GM18861 (cell line): Measurements from ENCODE around the gene SLC2A14.
"Not testable (repeated sequence)": the region's sequence is repeated elsewhere in the genome, so short reads cannot be mapped to it uniquely, and the experiment has no call there.

ENCODE experiments used
- ATAC-seq: cut with Tn5 transposase; IDR thresholded peaks from one replicate; pipeline ENCODE4 v1.9.1; 2021; ENCODE audit not compliant: unreplicated experiment

Gene SLC2A14

GRCh38 chr12:7872566-7873319 lies at the start of gene SLC2A14:
Gene SLC2A14 (minus strand): TSS chr12:7872915. CDS start chr12:7869880, 3,035 bp downstream.
- no peak for ATAC-seq

DNA sequence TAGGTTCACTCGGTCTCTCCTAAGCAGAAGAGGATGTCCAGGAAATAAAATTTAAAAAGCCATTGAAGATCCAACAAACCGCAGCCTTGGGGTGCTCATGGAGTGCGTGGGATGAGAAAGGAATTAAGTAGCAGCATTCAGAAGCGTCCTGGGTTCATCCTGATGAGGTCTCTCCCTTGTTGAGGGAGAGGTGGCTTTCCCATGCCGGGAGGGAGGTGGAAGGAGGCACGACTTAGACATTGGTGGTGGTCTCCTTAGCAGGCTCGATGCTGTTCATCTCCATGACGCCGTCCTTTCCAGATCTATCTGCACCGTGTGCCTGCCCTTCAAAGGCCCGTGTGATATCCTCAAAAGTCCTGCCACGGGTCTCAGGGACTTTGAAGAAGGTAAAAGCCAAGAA lies 48.5 kb upstream of the SLC2A14 start:
- ATAC-seq, result not testable (repeated sequence)

DNA sequence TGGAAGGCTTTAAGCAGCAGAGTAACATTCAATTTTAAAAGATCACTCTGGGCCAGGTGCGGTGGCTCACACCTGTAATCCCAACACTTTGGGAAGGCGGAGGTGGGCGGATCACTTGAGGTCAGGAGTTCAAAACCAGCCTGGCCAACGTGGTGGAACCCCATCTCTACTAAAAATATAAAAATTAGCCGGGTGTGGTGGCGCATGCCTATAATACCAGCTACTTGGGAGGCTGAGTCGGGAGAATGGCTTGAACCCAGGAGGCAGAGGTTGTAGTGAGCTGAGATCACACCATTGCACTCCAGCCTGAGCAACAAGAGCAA lies 45.5 kb upstream of the SLC2A14 start:
- ATAC-seq, result not testable (repeated sequence)

DNA sequence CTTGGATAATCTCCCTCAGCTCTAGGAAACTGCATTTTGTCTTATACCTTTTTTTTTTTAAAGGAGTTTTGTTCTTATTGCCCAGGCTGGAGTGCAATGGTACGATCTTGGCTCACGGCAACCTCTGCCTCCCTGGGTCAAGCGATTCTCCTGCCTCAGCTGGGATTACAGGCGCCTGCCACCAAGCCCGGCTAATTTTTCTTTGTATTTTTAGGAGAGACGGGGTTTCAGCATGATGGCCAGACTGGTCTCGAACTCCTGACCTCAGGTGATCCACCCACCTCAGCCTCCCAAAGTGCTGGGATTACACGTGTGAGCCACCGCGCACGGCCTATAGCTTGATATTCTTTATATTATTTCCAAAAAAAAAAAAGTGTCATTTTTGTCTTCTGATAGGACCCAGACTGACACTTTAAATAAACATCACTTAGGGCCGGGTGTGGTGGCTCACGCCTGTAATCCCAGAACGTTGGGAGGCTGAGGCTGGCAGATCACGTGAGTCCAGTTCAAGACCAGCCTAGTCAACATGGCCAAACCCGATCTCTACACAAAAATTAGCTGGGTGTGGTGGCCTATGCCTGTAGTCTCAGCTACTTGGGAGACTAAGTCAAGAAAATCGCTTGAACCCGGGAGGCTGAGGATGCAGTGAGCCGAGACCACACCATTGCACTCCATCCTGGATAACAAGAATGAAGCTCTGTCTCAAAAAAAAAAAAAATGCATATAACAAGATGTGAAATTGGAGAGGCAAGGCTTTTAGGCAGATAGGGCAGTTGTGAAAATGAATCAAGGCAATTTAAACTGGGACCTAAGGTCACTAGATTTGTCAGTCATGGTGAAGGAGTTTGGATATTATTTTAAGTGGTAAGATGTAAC lies 44.9 kb upstream of the SLC2A14 start:
- no peak for ATAC-seq

DNA sequence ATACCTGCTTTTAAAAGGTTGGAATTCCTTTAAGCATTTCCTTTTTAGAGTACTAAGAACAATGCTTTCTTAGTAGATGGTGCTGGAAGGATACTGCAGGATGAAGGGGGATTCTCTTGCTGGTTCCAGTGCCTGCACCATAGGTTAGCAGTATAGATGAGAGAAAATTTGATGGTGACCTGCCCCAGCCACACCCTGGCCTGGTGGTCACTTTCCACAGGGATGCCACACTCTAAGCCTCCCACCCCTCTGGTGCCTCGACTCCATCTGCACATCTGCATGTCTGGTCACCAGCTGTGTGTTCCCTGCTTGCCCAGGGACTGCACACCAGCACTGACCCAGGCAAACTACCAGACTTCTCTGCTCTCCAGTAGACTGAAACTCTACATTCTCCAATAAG lies 44.2 kb upstream of the SLC2A14 start:
- ATAC-seq, result no peak

- ATAC-seq, result no peak
Measured at GRCh38 chr12:7915661-7916403, 43.1 kb upstream of the SLC2A14 start.

DNA sequence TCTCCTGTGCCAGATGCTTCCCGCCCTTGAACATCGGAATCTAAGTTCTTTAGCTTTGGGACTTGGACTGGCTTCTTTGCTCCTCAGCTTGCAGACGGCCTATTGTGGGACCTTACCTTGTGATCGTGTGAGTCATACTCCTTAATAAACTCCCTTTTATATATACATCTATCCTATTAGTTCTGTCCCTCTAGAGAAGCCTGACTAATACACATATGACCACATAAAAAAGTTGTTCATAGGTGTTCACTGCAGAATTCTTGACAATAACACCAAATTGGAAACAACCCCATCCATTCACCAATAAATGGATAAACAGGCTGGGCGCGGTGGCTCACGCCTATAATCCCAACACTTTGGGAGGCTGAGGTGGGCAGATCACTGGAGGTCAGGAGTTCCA lies 37.4 kb upstream of the SLC2A14 start:
- ATAC-seq, result not testable (repeated sequence)

- ATAC-seq, result no peak
Measured at GRCh38 chr12:7907009-7907408, 34.3 kb upstream of the SLC2A14 start.

DNA sequence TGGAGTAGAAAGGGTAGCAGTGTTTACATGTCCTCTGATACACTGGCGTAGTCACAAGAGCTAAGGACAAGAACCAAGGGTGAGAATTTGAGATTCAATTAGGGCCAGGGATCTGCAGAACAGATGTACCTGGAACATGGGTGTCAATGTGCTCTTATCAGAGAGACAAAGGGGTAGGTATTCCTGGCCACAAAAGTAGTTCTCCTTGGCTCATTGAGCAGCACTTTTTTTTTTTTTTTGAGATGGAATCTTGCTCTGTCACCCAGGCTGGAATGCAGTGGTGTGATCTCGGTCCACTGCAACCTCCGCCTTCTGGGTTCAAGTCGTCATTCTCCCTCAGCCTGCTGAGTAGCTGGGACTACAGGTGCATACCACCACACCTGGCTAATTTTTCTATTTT lies 33.6 kb upstream of the SLC2A14 start:
- ATAC-seq, result not testable (repeated sequence)

DNA sequence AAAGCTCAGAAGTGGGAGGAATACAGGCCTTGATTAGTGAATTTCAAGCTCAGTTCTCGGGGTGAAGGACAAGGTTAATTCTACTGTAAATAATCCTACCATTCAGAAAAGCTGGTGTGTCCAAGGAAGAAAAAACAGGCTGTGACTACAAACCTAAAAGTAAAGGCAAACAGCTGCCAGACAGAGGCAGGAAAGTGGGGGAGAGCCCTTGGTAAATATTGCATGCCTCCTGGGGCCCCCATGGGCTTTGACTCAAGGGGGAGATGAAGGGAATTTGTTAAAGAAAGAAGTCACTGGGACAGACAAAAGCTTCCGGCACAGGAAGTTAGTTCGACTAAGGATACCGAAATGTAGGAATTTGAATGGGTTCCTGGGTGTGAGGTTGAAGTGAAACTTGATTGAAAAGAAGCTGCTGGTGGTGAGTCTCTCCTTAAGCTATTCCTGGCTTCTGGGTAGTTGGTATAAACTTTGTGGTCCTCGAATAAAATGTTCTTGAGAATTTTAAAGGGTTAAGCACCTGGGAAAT lies 32.9 kb upstream of the SLC2A14 start:
- ATAC-seq, result not testable (repeated sequence)

GRCh38 chr12:7905071-7905470 lies 32.4 kb upstream of the SLC2A14 start:
- no peak for ATAC-seq

DNA sequence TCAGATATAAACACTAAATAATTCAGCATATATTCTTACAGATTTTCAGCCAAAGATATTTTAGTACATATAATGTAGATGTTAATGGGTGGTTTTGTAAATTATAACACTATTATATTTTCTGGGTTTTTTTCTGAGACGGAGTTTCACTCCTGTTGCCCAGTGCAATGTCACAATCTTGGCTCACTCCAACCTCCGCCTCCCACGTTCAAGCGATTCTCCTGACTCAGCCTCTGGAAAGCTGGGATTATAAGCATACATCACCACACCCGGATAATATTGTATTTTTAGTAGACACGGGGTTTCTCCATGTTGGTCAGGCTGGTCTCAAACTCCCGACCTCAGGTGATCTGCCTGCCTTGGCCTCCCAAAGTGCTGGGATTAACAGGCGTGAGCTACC lies 29.7 kb upstream of the SLC2A14 start:
- not testable (repeated sequence) for ATAC-seq

GRCh38 chr12:7899755-7900154 lies 27.0 kb upstream of the SLC2A14 start:
- no peak for ATAC-seq

DNA sequence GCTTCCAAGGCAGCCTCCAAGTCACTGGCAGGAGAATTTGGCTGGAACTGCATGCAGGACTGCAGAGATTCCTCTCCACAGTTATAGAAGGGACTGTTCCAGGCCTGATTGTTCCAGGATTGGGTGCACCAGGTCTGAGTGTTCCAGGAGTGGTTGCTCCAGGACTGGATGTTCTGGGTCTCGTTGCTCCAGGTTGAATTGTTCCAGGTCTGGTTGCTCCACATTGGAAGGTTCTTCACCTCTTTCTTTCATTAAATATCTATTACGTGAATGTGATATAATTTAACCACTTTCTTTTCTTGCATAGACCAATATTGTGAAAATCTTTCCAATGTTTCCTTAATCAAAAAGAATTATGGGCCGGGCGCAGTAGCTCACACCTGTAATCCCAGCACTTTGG lies 24.0 kb upstream of the SLC2A14 start:
- not testable (repeated sequence) for ATAC-seq

DNA sequence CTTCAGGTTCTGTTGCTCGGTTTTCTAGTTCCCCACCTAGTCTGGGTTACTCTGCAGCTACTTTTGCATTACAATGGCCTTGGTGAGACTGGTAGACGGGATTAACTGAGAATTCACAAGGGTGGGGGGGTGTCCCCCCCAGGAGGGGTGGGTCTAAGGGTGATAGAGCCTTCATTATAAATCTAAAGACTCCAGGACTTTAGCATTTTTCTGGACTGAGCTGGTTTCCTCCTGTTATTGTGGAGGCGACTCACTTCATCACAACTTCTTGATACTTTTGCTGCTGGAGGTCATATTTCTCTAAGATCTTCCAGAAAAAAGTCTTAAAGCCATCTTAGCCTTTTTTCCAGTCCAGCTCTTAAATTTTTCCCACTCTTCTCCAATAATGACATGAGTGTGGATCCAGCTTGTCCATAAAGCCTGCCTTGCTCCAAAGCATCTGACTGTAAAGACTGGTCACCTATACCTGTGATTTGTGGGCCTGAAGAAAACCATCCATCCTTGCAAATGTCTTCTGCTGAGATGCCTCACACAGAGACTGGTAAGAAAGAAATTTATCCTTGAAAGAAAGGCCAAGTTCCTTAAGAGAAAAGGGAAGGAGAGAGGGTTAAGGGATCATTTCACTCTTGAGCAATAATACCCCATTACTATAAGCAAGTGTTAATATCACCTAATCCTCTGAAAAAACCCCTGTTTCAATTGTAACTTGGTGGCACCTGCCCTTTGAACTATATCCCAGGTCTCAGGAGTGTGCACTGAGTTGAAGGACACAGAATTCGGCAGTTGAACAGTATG lies 19.7 kb upstream of the SLC2A14 start:
- ATAC-seq, result no peak

GRCh38 chr12:7884689-7885088 lies 12.0 kb upstream of the SLC2A14 start:
- ATAC-seq, result no peak

GRCh38 chr12:7881736-7882120 lies 9.0 kb upstream of the SLC2A14 start:
- not testable (repeated sequence) for ATAC-seq

DNA sequence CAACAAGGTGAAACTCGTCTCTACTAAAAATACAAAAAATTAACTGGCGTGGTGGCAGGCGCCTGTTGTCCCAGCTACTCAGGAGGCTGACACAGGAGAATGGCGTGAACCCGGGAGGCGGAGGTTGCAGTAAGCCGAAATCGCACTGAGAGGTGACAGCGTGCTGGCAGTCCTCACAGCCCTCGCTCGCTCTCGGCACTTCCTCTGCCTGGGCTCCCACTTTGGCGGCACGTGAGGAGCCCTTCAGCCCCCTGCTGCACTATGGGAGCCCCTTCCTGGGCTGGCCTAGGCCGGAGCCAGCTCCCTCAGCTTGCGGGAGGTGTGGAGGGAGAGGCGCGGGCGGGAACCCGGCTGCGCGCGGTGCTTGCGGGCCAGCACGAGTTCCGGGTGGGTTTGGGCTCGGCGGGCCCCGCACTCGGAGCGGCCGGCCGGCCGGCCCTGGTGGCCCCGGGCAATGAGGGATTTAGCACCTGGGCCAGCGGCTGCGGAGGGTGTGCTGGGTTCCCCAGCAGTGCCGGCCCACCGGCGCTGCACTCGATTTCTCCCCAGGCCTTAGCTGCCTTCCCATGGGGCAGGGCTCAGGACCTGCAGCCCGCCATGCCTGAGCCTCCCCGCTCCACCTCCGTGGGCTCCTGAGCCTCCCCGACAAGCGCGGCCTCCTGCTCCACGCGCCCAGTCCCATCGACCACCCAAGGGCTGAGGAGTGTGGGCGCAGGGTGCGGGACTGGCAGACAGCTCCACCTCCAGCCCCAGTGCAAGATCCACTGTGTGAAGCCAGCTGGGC lies 8.4 kb upstream of the SLC2A14 start:
- ATAC-seq, result not testable (repeated sequence)

- ATAC-seq, result no peak
Measured at GRCh38 chr12:7879246-7879645, 6.5 kb upstream of the SLC2A14 start.

GRCh38 chr12:7877420-7877819 lies 4.7 kb upstream of the SLC2A14 start:
- ATAC-seq, result no peak
